Gastroesophageal sphincter (tissue), 4 donors: ENCODE data around the gene KCNS3. TPM values are rescaled to one million over a fixed set of nuclear protein-coding genes. Genes with fewer than 3 reads are reported as not detected.

ENCODE experiments used
- ATAC-seq: fragments of 150-250 bp; one replicate; pipeline ENCODE4 v1.9.1; 2016; ENCODE audit warnings: mild to moderate bottlenecking, moderate library complexity
- H3K27ac ChIP-seq, 4 donors: fragments of 200-600 bp; sonication (generic) in 3 of 4; 1 replicate in 3 of 4; 2 replicates in 1 of 4; pipeline ENCODE4 v1.5.1; 2016 to 2019
- H3K27me3 ChIP-seq: fragments of 200-600 bp; sonication (generic); one replicate; pipeline ENCODE4 v1.5.1; 2019
- H3K36me3 ChIP-seq, 2 donors: fragments of 200-600 bp; sonication (generic); one replicate each; pipeline ENCODE4 v1.5.1; 2019; ENCODE audit warnings: control low read depth in 1 of 2
- H3K4me1 ChIP-seq, 3 donors: fragments of 200-600 bp; sonication (generic); 1 replicate in 2 of 3; 2 replicates in 1 of 3; pipeline ENCODE4 v1.5.1; 2016 to 2019; ENCODE audit warnings: control low read depth in 2 of 3
- H3K4me3 ChIP-seq, 2 donors: fragments of 200-600 bp; sonication (generic); one replicate each; pipeline ENCODE4 v1.5.1; 2019; ENCODE audit warnings: mild to moderate bottlenecking in 1 of 2, moderate library complexity in 1 of 2
- H3K9me3 ChIP-seq, 3 donors: fragments of 200-600 bp; sonication (generic); one replicate each; pipeline ENCODE4 v1.5.1; 2017 to 2019; ENCODE audit warnings: control low read depth in 2 of 3
- EP300 ChIP-seq: sonication (generic); formaldehyde crosslinking; IDR thresholded peaks from one replicate; pipeline ENCODE4 v1.6.1; 2017; ENCODE audit warnings: antibody characterized with exemption, mild to moderate bottlenecking
- POLR2A ChIP-seq, 2 donors: fragments of 450-650 bp; IDR thresholded peaks; one replicate each; pipeline ENCODE4 v1.6.1; 2017; ENCODE audit warnings: antibody characterized with exemption in 2 of 2, mild to moderate bottlenecking in 2 of 2, moderate library complexity in 1 of 2
- POLR2AphosphoS5 ChIP-seq: sonication (generic); formaldehyde crosslinking; IDR thresholded peaks from one replicate; pipeline ENCODE4 v1.6.1; 2017; ENCODE audit warnings: antibody characterized with exemption
- WGBS, 2 donors: methylation state at CpG; one replicate each; pipeline ENCODE4 v1.1.5; 2018; ENCODE audit warnings: low coverage in 1 of 2; 5-methylcytosine and 5-hydroxymethylcytosine counted together
- total RNA-seq, 4 donors: library from RNA; depleted of rRNA; stranded (reverse); fragments of >200 nt; gene quantifications; one replicate each; pipeline ENCODE4 v1.1.0, GENCODE V29; 2016
- TF ChIP-seq, protein P1 (sequence below), 4 experiments: fragments of 200-600 bp in 2 of 4; fragments of 450-650 bp in 2 of 4; sonication (generic) in 1 of 4; IDR thresholded peaks; one replicate each; pipeline ENCODE4 v1.5.1; 2017 to 2019; ENCODE audit warnings: antibody characterized with exemption in 4 of 4, mild to moderate bottlenecking in 2 of 4, moderate library complexity in 2 of 4

Gene KCNS3
- total RNA-seq, 4 donors from 2014 or later, result 37.3 to 61.3 (median 38.0) TPM

DNA sequence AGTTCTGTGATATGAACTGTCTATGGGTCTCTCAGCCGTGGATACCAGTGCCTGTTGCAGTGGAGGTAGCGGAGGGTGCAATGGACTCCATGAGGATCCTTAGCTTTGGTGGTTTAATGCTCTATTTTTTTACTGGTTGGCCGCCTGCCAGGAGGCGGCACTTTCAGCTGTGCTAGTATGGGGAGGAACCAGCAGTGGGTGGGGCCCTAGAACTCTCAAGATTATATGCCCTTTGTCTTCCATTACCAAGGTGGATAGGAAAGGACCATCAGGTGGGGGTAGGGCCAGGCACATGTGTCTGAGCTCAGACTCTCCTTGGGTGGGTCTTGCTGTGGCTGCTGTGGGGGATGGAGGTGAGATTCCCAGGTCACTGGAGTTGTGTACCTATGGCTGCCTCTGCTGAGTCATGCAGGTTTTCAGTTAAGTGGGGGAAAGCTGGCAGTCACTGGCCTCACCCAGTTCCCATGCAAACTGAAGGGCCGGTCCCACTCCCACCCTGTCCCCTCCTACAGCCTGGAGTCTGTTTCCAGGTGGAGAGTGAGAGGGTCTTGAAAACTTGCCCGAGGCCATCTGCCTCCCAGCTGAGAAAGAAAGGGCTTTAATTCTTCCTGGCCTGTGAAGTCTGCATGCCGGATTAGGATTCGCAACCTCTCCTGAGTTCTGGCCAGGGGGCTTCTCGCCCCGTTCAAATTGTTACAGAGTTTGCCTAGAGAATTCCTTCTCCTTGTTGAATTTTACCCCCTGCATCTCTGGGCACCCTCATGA lies 14.5 kb downstream of the KCNS3 start:
- no peak for ATAC-seq
- peaks cover 0 to 16% (median 0%) of the 10 kb centered on the region in 3 donors for H3K9me3 ChIP-seq
- TF ChIP-seq POLR2A (IDR thresholded peaks at IDR 0.05), result no peak
- TF ChIP-seq EP300, result no peak
- no peak for TF ChIP-seq POLR2AphosphoS5
- TF ChIP-seq, protein P1, sequence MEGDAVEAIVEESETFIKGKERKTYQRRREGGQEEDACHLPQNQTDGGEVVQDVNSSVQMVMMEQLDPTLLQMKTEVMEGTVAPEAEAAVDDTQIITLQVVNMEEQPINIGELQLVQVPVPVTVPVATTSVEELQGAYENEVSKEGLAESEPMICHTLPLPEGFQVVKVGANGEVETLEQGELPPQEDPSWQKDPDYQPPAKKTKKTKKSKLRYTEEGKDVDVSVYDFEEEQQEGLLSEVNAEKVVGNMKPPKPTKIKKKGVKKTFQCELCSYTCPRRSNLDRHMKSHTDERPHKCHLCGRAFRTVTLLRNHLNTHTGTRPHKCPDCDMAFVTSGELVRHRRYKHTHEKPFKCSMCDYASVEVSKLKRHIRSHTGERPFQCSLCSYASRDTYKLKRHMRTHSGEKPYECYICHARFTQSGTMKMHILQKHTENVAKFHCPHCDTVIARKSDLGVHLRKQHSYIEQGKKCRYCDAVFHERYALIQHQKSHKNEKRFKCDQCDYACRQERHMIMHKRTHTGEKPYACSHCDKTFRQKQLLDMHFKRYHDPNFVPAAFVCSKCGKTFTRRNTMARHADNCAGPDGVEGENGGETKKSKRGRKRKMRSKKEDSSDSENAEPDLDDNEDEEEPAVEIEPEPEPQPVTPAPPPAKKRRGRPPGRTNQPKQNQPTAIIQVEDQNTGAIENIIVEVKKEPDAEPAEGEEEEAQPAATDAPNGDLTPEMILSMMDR (IDR thresholded peaks at IDR 0.05), result no peak
- H3K36me3 ChIP-seq, result no peaks in the 10 kb centered on the region
- 61 to 69% methylated on average over 4 to 5 of the region's 10 CpGs for WGBS, 2 donors
- H3K27ac ChIP-seq, result no peak overlapping the region
- H3K4me1 ChIP-seq, result no peaks in the 10 kb centered on the region
- H3K4me3 ChIP-seq, result no peak overlapping the region
- H3K27me3 ChIP-seq, result no peaks in the 10 kb centered on the region

GRCh38 chr2:17894005-17894404 lies 15.5 kb downstream of the KCNS3 start:
- ATAC-seq, result no peak
- H3K27ac ChIP-seq, result no peak overlapping the region
- WGBS, 2 donors, result 29 to 57% methylated on average over 1 of the region's 1 CpG
- no peaks in the 10 kb centered on the region for H3K4me1 ChIP-seq
- peaks cover 0 to 12% (median 0%) of the 10 kb centered on the region in 3 donors for H3K9me3 ChIP-seq
- no peak for TF ChIP-seq POLR2AphosphoS5
- no peak for TF ChIP-seq EP300
- no peak for TF ChIP-seq POLR2A (IDR thresholded peaks at IDR 0.05)
- TF ChIP-seq, protein P1 (IDR thresholded peaks at IDR 0.05), result no peak
- H3K36me3 ChIP-seq, result no peaks in the 10 kb centered on the region
- no peak overlapping the region for H3K4me3 ChIP-seq
- no peaks in the 10 kb centered on the region for H3K27me3 ChIP-seq

DNA sequence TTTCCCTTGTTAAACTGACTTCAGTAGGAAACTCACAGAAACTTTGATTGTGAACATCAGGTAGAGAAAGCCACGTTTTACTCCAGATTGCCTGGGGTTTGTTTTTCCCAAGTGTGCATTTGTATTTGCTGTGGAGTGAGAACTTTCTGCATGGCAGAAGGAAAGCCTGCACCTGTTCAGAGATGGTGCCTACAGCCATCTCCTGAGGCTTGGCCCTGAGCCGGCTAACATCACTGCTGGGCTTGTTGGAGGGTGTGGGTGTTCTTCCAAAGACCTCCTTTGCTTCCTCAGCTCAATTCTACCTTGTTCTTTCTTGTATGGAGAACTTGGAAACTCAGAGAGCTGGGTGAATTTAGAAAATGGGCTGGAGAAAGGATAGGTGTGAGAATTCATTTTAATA lies 16.1 kb downstream of the KCNS3 start:
- Histone ChIP-seq H3K4me1 (no peaks in the 10 kb centered on the region), H3K27me3 (no peaks in the 10 kb centered on the region), H3K9me3 (peaks cover 0 to 10% (median 0%) of the 10 kb centered on the region in 3 donors), H3K27ac (no peak overlapping the region), H3K4me3 (no peak overlapping the region), H3K36me3 (no peaks in the 10 kb centered on the region)
- no peak for TF ChIP-seq EP300
- TF ChIP-seq POLR2A (IDR thresholded peaks at IDR 0.05), result no peak
- no peak for ATAC-seq
- 45 to 67% methylated on average over 2 of the region's 2 CpGs for whole genome bisulfite sequencing, 2 donors

DNA sequence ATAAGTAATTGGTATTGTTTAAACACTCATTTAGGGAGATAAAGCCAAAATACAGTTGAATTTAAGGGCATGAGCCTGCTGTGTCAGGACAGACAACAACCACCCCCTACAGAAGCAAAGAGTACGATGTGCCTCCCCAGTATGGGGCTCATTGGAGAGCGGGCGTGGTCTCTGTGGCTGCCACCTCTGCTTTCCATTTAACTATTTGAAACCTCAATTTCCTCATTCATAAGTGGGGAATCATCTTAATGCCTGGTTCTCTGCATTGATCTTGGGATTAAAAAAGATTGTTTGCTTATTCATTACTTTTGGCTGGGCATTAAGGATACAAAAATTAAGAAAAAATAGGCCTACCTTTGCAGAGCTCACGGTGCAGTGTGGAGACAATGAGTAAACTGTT lies 21.4 kb downstream of the KCNS3 start:
- no peaks in the 10 kb centered on the region for H3K27me3 ChIP-seq
- no peak for TF ChIP-seq POLR2A (IDR thresholded peaks at IDR 0.05)
- TF ChIP-seq POLR2AphosphoS5, result no peak
- TF ChIP-seq, protein P1 (IDR thresholded peaks at IDR 0.05), result no peak
- no peak for TF ChIP-seq EP300
- H3K27ac ChIP-seq, result no peak overlapping the region
- no peaks in the 10 kb centered on the region for H3K36me3 ChIP-seq
- ATAC-seq, result no peak
- peaks cover 0 to 6% (median 0%) of the 10 kb centered on the region in 3 donors for H3K4me1 ChIP-seq
- 67 to 90% methylated on average over 2 to 4 of the region's 4 CpGs for WGBS, 2 donors
- no peaks in the 10 kb centered on the region for H3K9me3 ChIP-seq
- no peak overlapping the region for H3K4me3 ChIP-seq

GRCh38 chr2:17901246-17901645 lies 22.8 kb downstream of the KCNS3 start:
- 40 to 57% methylated on average over 2 to 5 of the region's 5 CpGs for WGBS, 2 donors
- no peak for TF ChIP-seq POLR2AphosphoS5
- TF ChIP-seq, protein P1 (IDR thresholded peaks at IDR 0.05), result no peak
- no peak for TF ChIP-seq POLR2A (IDR thresholded peaks at IDR 0.05)
- TF ChIP-seq EP300, result no peak
- H3K4me3 ChIP-seq, result no peak overlapping the region

More at GRCh38 chr2:17901246-17901645, 22.8 kb downstream of the KCNS3 start:
- Histone ChIP-seq H3K9me3 (no peaks in the 10 kb centered on the region), H3K4me1 (peaks cover 0 to 6% (median 0%) of the 10 kb centered on the region in 3 donors), H3K27me3 (no peaks in the 10 kb centered on the region), H3K36me3 (no peaks in the 10 kb centered on the region), H3K27ac (no peak overlapping the region)
- ATAC-seq, result no peak
